GM19351 (cell line): ENCODE results near the gene ASTL.

Experiments used
- ATAC-seq: cut with Tn5 transposase; IDR thresholded peaks from one replicate; pipeline ENCODE4 v1.9.1; 2021; ENCODE audit warnings: mild to moderate bottlenecking, moderate library complexity; ENCODE audit not compliant: unreplicated experiment

The ASTL gene

GRCh38 chr2:96114546-96114902 lies 23.8 kb downstream of the ASTL start:
- ATAC-seq: no peak

GRCh38 chr2:96113951-96114350 lies 24.4 kb downstream of the ASTL start:
- no peak for ATAC-seq

DNA sequence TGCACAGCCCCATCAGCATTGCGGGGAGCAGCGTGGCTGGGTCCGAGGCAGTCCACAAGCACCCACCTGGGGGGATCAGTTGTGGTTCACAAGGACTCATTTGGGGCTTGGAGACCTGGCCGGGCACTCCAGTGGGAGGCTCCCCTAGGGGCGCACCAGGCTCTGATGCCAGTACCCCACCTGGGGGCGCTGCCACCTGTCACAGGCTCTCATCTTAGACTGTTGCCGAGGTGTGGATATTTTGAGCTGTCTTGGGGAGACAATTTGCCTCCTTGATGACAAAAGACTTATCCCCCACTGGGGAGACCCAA lies 25.0 kb downstream of the ASTL start:
- no peak for ATAC-seq

- ATAC-seq: no peak
Observed at GRCh38 chr2:96112501-96113366, 25.6 kb downstream of the ASTL start.

GRCh38 chr2:96111823-96112500 lies 26.3 kb downstream of the ASTL start:
- ATAC-seq: no peak

GRCh38 chr2:96111257-96111640 lies 27.1 kb downstream of the ASTL start:
- no peak for ATAC-seq

- no peak for ATAC-seq
Observed at GRCh38 chr2:96110621-96111256, 27.6 kb downstream of the ASTL start.

- no peak for ATAC-seq
Observed at GRCh38 chr2:96109931-96110511, 28.3 kb downstream of the ASTL start.

GRCh38 chr2:96109361-96109680 lies 29.0 kb downstream of the ASTL start:
- no peak for ATAC-seq

DNA sequence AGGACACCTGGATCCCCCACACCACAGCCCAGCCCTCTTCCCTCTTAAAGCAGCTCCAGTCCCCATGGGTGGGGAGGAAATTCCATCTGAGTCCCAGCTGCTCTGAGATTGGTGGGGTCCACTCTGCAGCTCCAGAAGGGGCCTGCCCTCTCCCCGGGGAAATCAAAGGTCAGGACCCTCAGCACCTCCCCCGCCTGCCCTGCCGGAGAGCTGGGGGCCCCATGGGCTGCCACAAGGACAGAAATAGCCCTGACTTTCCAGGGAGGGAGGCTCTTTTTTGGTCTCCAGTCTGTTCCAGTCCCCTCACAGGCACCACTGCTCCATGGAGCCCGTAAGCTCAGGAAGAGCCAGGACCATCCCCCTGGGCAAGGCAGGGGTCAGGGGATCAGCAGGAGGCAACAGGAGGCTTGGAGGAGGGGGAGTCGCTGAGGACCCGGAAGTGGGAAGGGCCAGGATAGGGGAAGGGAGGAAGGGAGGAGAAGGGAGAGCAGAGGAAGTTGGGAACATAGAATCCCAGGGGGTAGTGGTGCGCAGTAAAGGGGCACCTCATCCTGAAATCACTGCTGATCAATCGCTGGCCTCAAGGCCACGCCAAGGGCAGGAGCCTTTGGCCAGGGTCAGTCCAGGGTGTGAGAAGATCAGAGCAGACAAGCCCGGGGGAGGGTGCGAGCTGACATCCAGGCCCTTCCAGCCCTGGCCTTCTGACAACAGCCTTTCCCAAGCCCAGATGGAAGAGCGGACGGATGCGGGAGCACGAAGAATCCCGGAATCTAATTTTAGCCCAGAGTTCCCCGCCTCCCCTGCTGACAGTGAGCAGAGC lies 29.6 kb downstream of the ASTL start:
- ATAC-seq: no peak

GRCh38 chr2:96108151-96108540 lies 30.2 kb downstream of the ASTL start:
- ATAC-seq: no peak

DNA sequence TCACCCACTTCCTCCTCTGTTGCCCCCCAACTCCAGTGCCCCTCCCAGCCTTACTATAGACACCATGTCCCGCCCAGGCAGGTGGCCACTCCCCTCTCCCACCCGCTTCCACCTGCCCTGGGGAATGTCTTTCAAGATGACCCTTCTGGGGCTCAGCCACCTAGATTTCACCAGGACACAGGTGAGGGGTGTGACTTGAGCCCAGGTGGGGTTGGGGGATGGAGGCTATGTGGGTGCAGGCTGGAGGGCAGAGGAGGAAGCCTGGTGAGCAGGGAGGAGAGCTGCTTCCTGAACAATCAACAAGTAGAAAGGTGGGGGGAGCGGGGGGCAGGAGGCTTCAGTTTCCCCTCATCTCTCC lies 30.6 kb downstream of the ASTL start:
- ATAC-seq: no peak

DNA sequence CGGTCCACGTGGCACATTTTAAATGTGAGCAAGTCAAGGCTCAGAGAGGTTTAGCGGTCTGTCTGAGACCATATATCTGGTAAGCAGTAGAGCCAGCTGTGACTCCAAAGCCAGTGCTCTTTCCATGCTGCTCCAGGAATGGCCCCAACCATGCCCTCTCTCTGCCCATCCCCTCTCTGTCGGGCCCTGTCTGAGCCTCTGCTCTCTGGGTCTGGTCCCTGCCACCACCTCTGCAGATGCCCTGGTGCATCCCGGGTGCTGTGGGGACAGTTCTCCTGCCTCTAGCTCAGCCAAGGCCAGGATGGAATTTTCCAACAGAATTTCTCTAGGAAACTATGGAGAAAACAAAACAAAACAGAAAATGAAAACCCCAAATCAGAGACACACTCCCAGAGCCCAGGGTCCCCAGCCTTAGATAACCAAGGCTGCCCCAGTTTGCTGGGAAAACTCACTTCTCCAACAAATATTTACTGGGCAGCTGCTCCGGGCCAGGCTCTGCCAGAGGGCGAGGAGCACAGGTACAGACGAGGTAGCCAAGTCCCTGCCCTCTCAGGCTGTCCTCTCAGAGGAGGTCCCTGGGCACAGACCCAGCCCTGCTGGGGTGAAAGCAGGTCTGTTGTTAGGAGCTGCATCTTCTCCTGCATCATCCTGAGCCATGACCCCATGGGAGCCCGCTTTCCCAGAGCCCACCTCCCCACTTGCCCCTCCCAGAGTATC lies 31.2 kb downstream of the ASTL start:
- ATAC-seq: no peak

DNA sequence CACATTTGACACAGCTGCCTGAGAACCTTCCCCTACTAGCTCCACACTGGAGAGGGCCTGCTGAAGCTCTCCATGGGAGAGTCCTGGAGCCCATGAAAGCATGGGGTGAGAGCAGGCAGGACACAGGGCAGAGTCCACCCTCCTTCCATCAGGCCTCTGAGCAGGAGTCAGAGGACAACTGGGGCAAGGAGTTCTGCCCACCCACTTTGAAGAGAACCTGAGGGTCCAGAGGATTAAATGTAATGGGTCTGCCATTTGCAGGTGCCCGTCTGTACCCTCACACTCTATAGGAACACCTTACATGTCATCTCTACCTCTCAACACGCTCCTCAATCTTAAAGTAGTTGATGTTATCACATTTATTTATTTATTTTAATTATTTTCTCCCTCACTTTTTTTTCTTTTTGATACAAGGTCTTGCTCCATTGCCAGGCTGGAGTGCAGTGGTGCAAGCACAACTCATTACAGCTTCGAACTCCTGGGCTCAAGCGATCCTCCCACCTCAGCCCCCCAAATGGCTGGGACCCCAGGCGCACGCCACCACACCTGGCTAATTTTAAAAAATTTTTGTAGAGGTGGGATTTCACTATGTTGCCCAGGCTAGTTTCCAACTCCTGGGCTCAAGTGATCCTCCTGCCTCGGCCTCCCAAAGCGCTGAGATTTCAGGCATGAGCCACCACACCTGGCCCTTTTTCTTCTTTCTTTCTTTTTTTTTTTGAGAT lies 32.1 kb downstream of the ASTL start:
- ATAC-seq: no peak

DNA sequence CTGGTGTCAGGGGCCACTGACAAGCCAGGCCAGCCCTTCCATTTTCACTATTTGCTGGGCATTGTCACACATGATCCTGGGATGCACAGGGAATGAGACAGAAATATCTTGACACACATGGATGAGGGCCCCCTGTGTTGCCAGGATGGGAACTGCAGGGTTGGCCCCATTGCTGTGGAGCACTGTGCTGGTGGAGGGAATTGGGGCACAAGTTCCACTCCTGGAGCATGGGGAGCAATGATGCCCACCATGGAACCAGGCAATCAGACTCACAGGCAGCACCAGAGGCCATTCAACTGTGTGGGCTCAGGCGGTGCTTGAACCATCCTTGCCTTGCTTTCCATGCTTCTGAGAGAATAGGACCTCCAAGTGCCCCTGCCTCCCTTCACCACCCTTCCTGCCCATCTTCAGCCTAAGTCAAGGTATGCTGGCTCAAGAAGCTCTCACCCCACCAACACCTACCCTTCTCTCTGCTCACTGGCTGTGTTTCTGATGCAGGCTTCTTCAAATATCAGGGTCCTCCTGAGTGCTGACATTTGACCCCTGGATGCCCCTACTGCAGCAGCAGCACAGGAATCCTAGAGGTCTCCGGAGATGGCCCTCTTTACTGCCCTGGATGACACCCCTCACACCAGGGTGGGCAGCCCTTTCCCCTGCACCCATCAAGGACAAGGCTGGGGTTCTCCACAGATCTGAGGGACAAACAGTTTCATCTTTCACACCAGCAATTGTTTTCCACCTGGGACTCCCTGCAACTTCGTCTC lies 33.0 kb downstream of the ASTL start:
- ATAC-seq: no peak

GRCh38 chr2:96104487-96104861 lies 33.8 kb downstream of the ASTL start:
- no peak for ATAC-seq

GRCh38 chr2:96103761-96104486 lies 34.4 kb downstream of the ASTL start:
- no peak for ATAC-seq

DNA sequence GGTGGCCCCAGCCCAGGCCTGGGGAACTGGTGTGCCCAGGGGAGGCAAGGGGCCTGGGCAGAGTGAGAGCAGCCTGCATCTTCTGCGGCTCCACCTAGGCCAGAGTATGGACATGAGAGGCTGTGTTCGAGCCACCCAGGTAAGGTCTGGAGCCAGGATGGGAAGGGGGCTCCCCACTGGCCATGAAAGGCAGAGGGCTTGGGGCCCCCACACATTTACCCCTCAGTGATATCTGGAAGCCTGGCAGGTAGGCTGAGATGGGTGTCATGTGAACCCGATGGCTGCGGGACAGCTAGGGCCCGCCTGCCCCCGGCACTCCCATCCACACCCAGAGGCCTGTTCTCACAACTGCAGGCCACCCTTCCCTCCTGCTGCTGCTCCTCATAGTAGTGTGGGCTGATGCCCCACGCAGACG lies 35.1 kb downstream of the ASTL start:
- ATAC-seq: no peak
